SU-DHL-6 (cell line): Measurements from ENCODE around the gene TUBB.

Source experiments
- CTCF ChIP-seq: fragments of 200-600 bp; sonication (generic); IDR thresholded peaks from one replicate; pipeline ENCODE4 v1.5.1; 2017; ENCODE audit warnings: antibody characterized with exemption, mild to moderate bottlenecking, low read length, moderate library complexity; ENCODE audit not compliant: insufficient read depth, poor library complexity, severe bottlenecking
- EZH2phosphoT487 ChIP-seq: fragments of 200-600 bp; sonication (generic), shearing (Covaris generic); conservative IDR thresholded peaks from 2 replicates; pipeline ENCODE4 v1.6.1; 2018; ENCODE audit warnings: mild to moderate bottlenecking, antibody characterized with exemption, low read length, moderate library complexity, mixed read lengths

- no peak for TF ChIP-seq CTCF
- TF ChIP-seq EZH2phosphoT487, result no peak
These were observed 40.2 kb upstream of the TUBB start for GRCh38 chr6:30679765-30680535.
